ENCODE results near the gene B3GALNT2.

The B3GALNT2 gene

DNA sequence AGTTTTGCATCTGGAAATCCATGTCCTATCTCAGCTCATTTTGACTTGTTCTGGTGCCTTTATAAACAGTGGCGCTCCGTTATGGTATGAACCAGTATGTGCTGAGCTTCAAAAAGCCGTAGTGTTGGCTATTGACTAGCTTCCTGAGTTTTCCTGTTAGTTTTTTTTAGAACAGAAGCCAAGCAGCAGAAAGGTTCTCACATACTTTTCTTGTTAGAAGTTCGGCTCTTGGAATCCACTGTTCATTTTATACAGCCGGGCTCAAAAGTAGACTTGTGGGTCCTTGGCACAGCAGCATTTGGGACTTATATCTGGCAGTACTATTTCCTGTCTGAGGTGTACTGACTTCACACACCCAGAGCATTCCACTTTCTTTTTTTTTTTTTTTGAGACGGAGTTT, 73.3 kb downstream of the B3GALNT2 start:
- POLR2A ChIA-PET: no interaction called here

DNA sequence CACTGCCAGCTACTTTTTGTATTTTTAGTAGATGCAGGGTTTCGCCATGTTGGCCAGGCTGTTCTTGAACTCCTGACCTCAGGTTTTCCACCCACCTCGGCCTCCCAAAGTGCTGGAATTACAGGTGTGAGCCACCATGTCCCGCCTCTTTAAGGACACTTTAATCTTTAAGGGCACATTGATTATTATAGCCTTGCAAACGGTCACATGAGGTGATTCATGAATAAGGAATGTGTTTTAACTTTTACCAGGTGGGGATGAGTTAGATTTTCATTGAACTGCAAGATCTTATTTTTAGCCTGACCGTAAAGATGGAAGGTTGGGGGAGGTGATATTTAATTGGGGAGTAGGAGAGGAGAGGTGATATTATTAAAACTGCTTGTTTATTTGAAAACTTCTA, 75.1 kb downstream of the B3GALNT2 start:
- ChIA-PET POLR2A (no interaction called here), CTCF (no interaction called here)
- no peak for DNase-seq (ENCODE audit: extremely low spot score)
- TF ChIP-seq SP1 (IDR thresholded peaks at IDR 0.05): no peak
- TF ChIP-seq FOXK2 (IDR thresholded peaks at IDR 0.05): no peak
- TF ChIP-seq BHLHE40 (IDR thresholded peaks at IDR 0.05; ENCODE audit: borderline replicate concordance): no peak
- no peak for TF ChIP-seq CTBP1 (IDR thresholded peaks at IDR 0.05; ENCODE audit: borderline replicate concordance)
- no peak for TF ChIP-seq FOXM1 (IDR thresholded peaks at IDR 0.05; ENCODE audit: borderline replicate concordance)
- TF ChIP-seq L3MBTL2 (conservative IDR thresholded peaks at IDR 0.05): no peak
- no peak for TF ChIP-seq ARNT (IDR thresholded peaks at IDR 0.05)
- TF ChIP-seq NFRKB (IDR thresholded peaks at IDR 0.05): no peak
- TF ChIP-seq TARDBP (IDR thresholded peaks at IDR 0.05): no peak
- TF ChIP-seq ELF4 (IDR thresholded peaks at IDR 0.05): no peak
- no peak for TF ChIP-seq HDGF (IDR thresholded peaks at IDR 0.05; ENCODE audit: borderline replicate concordance)
- TF ChIP-seq FOXA1 (IDR thresholded peaks at IDR 0.05): no peak
- TF ChIP-seq LEF1 (IDR thresholded peaks at IDR 0.05; ENCODE audit: borderline replicate concordance): no peak

More for the DNA sequence above, 73.3 kb downstream of the B3GALNT2 start:
- CTCF ChIA-PET: interaction anchor here (0.8 kb wide), 1 partner anchor 171 kb away, joined by 3 read pairs; no protein-coding TSS in a partner anchor
- TF ChIP-seq NFRKB (IDR thresholded peaks at IDR 0.05) (no peak), TARDBP (IDR thresholded peaks at IDR 0.05) (no peak), ELF4 (IDR thresholded peaks at IDR 0.05) (no peak), FOXA1 (IDR thresholded peaks at IDR 0.05) (no peak), ZNF384 (IDR thresholded peaks at IDR 0.05) (no peak), LEF1 (IDR thresholded peaks at IDR 0.05; ENCODE audit: borderline replicate concordance) (no peak), L3MBTL2 (conservative IDR thresholded peaks at IDR 0.05) (no peak), BHLHE40 (IDR thresholded peaks at IDR 0.05; ENCODE audit: borderline replicate concordance) (no peak), ARNT (IDR thresholded peaks at IDR 0.05) (no peak), HDGF (IDR thresholded peaks at IDR 0.05; ENCODE audit: borderline replicate concordance) (no peak)
- no peak for DNase-seq (ENCODE audit: extremely low spot score)

DNA sequence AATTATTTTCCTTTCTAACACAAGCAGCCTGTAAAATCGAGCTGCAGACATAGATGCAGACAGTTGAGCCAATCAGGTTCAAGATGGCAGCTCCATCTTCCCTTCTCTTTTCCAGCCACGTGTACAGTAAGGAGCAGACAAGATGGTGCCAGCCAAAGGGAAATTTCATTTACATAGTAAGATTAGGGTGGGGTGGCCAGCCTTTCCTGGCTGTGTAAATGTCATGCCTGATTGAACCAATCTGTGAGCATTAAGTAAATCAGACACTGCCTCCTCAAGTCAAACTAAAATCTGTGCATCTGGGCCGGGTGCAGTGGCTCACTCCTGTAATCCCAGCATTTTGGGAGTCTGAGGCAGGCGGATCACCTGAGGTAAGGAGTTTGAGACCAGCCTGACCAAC, 76.8 kb downstream of the B3GALNT2 start:
- ChIA-PET POLR2A (interaction anchor here (0.6 kb wide), 1 partner anchor 311 kb away, joined by 3 read pairs; no protein-coding TSS in a partner anchor), CTCF (interaction anchor here (0.7 to 1.4 kb wide), 2 partner anchors 11 to 13 kb away, joined by 5 read pairs; no protein-coding TSS in a partner anchor)
- DNase-seq (ENCODE audit: extremely low spot score): no peak
- TF ChIP-seq FOXA1 (IDR thresholded peaks at IDR 0.05): no peak
- TF ChIP-seq SP1 (IDR thresholded peaks at IDR 0.05): no peak
- TF ChIP-seq ARNT (IDR thresholded peaks at IDR 0.05): no peak
- no peak for TF ChIP-seq SUZ12 (IDR thresholded peaks at IDR 0.05)
- TF ChIP-seq HDGF (IDR thresholded peaks at IDR 0.05; ENCODE audit: borderline replicate concordance): no peak
- no peak for TF ChIP-seq NFRKB (IDR thresholded peaks at IDR 0.05)
- no peak for TF ChIP-seq FOXM1 (IDR thresholded peaks at IDR 0.05; ENCODE audit: borderline replicate concordance)
- TF ChIP-seq FOXK2 (IDR thresholded peaks at IDR 0.05): no peak
- TF ChIP-seq CTBP1 (IDR thresholded peaks at IDR 0.05; ENCODE audit: borderline replicate concordance): no peak

DNA sequence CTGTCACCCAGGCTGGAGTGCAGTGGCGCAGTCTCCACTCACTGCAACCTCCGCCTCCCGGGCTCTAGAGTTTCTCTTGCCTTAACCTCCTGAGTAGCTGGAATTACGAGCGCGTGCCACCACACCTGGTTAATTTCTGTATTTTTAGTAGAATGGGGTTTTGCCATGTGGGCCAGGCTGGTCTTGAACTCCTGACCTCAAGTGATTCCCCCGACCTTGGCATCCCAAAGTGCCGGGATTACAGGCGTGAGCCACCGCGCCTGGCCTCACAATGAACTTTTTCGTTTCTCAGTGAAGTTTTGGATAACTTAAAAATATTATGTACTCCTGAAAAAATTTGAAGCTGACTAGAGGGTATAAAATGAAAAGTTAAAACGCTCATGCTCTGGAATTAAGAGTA, 77.6 kb downstream of the B3GALNT2 start:
- ChIA-PET POLR2A (interaction anchor here (0.6 kb wide), 1 partner anchor 310 kb away, joined by 3 read pairs; no protein-coding TSS in a partner anchor), CTCF (interaction anchor here (0.7 to 1.4 kb wide), 2 partner anchors 10 to 12 kb away, joined by 5 read pairs; no protein-coding TSS in a partner anchor)
- DNase-seq (ENCODE audit: extremely low spot score): no peak
- TF ChIP-seq ZNF384 (IDR thresholded peaks at IDR 0.05) (no peak), CTBP1 (IDR thresholded peaks at IDR 0.05; ENCODE audit: borderline replicate concordance) (no peak), HDGF (IDR thresholded peaks at IDR 0.05; ENCODE audit: borderline replicate concordance) (no peak), FOXK2 (IDR thresholded peaks at IDR 0.05) (no peak), L3MBTL2 (conservative IDR thresholded peaks at IDR 0.05) (no peak), ELF4 (IDR thresholded peaks at IDR 0.05) (no peak), LEF1 (IDR thresholded peaks at IDR 0.05; ENCODE audit: borderline replicate concordance) (no peak), FOXM1 (IDR thresholded peaks at IDR 0.05; ENCODE audit: borderline replicate concordance) (no peak), TARDBP (IDR thresholded peaks at IDR 0.05) (no peak), PKNOX1 (IDR thresholded peaks at IDR 0.05) (no peak), SP1 (IDR thresholded peaks at IDR 0.05) (no peak), FOXA1 (IDR thresholded peaks at IDR 0.05) (no peak), NFRKB (IDR thresholded peaks at IDR 0.05) (no peak), ARNT (IDR thresholded peaks at IDR 0.05) (no peak), SUZ12 (IDR thresholded peaks at IDR 0.05) (no peak)

GRCh38 chr1:235426143-235426542, 78.1 kb downstream of the B3GALNT2 start:
- DNase-seq (ENCODE audit: extremely low spot score): no peak
- POLR2A ChIA-PET: no interaction called here
- no peak for TF ChIP-seq HDGF (IDR thresholded peaks at IDR 0.05; ENCODE audit: borderline replicate concordance)
- no peak for TF ChIP-seq ZNF384 (IDR thresholded peaks at IDR 0.05)
- TF ChIP-seq SUZ12 (IDR thresholded peaks at IDR 0.05): no peak
- no peak for TF ChIP-seq ELF4 (IDR thresholded peaks at IDR 0.05)
- no peak for TF ChIP-seq CTBP1 (IDR thresholded peaks at IDR 0.05; ENCODE audit: borderline replicate concordance)
- TF ChIP-seq FOXM1 (IDR thresholded peaks at IDR 0.05; ENCODE audit: borderline replicate concordance): no peak
- no peak for TF ChIP-seq TARDBP (IDR thresholded peaks at IDR 0.05)
- no peak for TF ChIP-seq FOXA1 (IDR thresholded peaks at IDR 0.05)
- no peak for TF ChIP-seq NFRKB (IDR thresholded peaks at IDR 0.05)
- no peak for TF ChIP-seq L3MBTL2 (conservative IDR thresholded peaks at IDR 0.05)
- TF ChIP-seq PKNOX1 (IDR thresholded peaks at IDR 0.05): no peak
- TF ChIP-seq LEF1 (IDR thresholded peaks at IDR 0.05; ENCODE audit: borderline replicate concordance): no peak
- no peak for TF ChIP-seq ARNT (IDR thresholded peaks at IDR 0.05)
- TF ChIP-seq SP1 (IDR thresholded peaks at IDR 0.05): no peak
- TF ChIP-seq FOXK2 (IDR thresholded peaks at IDR 0.05): no peak
- CTCF ChIA-PET: interaction anchor here (1.4 kb wide), 1 partner anchor 9 kb away, joined by 5 read pairs; no protein-coding TSS in a partner anchor

DNA sequence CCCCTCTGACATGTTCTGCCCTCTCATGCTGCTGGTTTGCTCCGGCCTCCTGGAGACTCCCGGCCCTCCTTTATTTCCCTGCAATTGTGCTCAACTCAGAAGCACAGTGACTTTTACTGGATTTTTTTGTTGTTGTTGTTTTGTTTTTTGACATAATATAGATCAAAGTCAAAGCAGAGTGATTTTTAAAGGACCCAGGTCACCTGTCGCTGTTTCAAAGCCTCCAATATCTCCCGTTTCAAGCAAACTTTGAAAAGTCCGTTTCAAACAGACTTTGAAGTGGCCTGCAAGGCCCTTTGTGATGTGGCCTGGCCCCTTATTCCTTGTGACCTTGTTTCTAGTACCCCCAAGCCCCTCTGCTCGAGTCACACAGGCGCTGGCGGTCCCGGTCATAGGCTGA, 78.9 kb downstream of the B3GALNT2 start:
- no peak for TF ChIP-seq FOXA1 (IDR thresholded peaks at IDR 0.05)
- TF ChIP-seq CTBP1 (IDR thresholded peaks at IDR 0.05; ENCODE audit: borderline replicate concordance): no peak
- TF ChIP-seq ARNT (IDR thresholded peaks at IDR 0.05): no peak
- TF ChIP-seq ELF4 (IDR thresholded peaks at IDR 0.05): no peak
- no peak for TF ChIP-seq ZNF384 (IDR thresholded peaks at IDR 0.05)
- no peak for TF ChIP-seq FOXK2 (IDR thresholded peaks at IDR 0.05)
- no peak for TF ChIP-seq SP1 (IDR thresholded peaks at IDR 0.05)
- ChIA-PET CTCF (interaction anchor here (1.4 kb wide), 1 partner anchor 9 kb away, joined by 5 read pairs; no protein-coding TSS in a partner anchor), POLR2A (no interaction called here)
- DNase-seq (ENCODE audit: extremely low spot score): no peak

Data from HEK293T (cell line).